ENCODE results near the gene STRN4.

GRCh38 chr19:46786236-46787039 lies 40.2 kb upstream of the STRN4 start:
- TF ChIP-seq CTCF (IDR thresholded peaks at IDR 0.05; ENCODE audit: insufficient read depth, low read length) (no peak), GABPA (IDR thresholded peaks at IDR 0.05; ENCODE audit: low read depth) (no peak; the same call in 1 of the 2 replicates)
